G401 (cell line): ENCODE results near the gene RNF169. TPM values are rescaled to one million over a fixed set of nuclear protein-coding genes. Genes with fewer than 3 reads are reported as not detected.
"Not testable (repeated sequence)": the region's sequence is repeated elsewhere in the genome, so short reads cannot be mapped to it uniquely, and the experiment has no call there.

Source experiments
- DNase-seq: peaks from one replicate; pipeline ENCODE4 v3.0.0-alpha.2; 2015; ENCODE audit warnings: low spot score
- in situ Hi-C: cut with HindIII; loops from 2 replicates; pipeline ENCODE4 v1.10.0; 2016; ENCODE audit warnings: low sequenced_read_pairs, mixed read lengths
- total RNA-seq: library from RNA; depleted of rRNA; stranded (reverse); fragments of >200 nt; shearing (Covaris generic); gene quantifications from 2 replicates; pipeline ENCODE4 v1.2.3, GENCODE V29; 2014

RNF169 gene
- total RNA-seq, 1 experiment from 2014 or later = 10.9 TPM

GRCh38 chr11:74806267-74806666 lies 57.6 kb downstream of the RNF169 start:
- in situ Hi-C loops = no loop called here
- DNase-seq = no peak

GRCh38 chr11:74809801-74810200 lies 61.2 kb downstream of the RNF169 start:
- in situ Hi-C loops = no loop called here
- DNase-seq = no peak

GRCh38 chr11:74815966-74816365 lies 67.3 kb downstream of the RNF169 start:
- in situ Hi-C loops = no loop called here
- no peak for DNase-seq

GRCh38 chr11:74816664-74817063 lies 68.0 kb downstream of the RNF169 start:
- no peak for DNase-seq
- in situ Hi-C loops = no loop called here

- in situ Hi-C loops = no loop called here
- no peak for DNase-seq
These were observed 69.8 kb downstream of the RNF169 start for GRCh38 chr11:74818283-74818946.

GRCh38 chr11:74819400-74819799 lies 70.8 kb downstream of the RNF169 start:
- no peak for DNase-seq
- in situ Hi-C loops = no loop called here

GRCh38 chr11:74820763-74821162 lies 72.1 kb downstream of the RNF169 start:
- in situ Hi-C loops = no loop called here
- no peak for DNase-seq

GRCh38 chr11:74822170-74822569 lies 73.5 kb downstream of the RNF169 start:
- in situ Hi-C loops = no loop called here
- DNase-seq = peak; percentile 82

- in situ Hi-C loops = no loop called here
These were observed 75.8 kb downstream of the RNF169 start for GRCh38 chr11:74824285-74824982.

GRCh38 chr11:74825596-74825995 lies 76.9 kb downstream of the RNF169 start:
- in situ Hi-C loops, DNase-seq: not testable (repeated sequence)

More at GRCh38 chr11:74824285-74824982, 75.8 kb downstream of the RNF169 start:
- no peak for DNase-seq

- in situ Hi-C loops = no loop called here
- DNase-seq = no peak
These were observed 78.3 kb downstream of the RNF169 start for GRCh38 chr11:74826901-74827300.

- in situ Hi-C loops = no loop called here
- DNase-seq = no peak
These were observed 88.5 kb downstream of the RNF169 start for GRCh38 chr11:74837191-74837590.

GRCh38 chr11:74838188-74838587 lies 89.5 kb downstream of the RNF169 start:
- no peak for DNase-seq

GRCh38 chr11:74839446-74839845 lies 90.8 kb downstream of the RNF169 start:
- in situ Hi-C loops = no loop called here

More at GRCh38 chr11:74838188-74838587, 89.5 kb downstream of the RNF169 start:
- in situ Hi-C loops = no loop called here

GRCh38 chr11:74839971-74840370 lies 91.3 kb downstream of the RNF169 start:
- DNase-seq = no peak
- in situ Hi-C loops = no loop called here

More at GRCh38 chr11:74839446-74839845, 90.8 kb downstream of the RNF169 start:
- no peak for DNase-seq

GRCh38 chr11:74840486-74840885 lies 91.8 kb downstream of the RNF169 start:
- no peak for DNase-seq
- in situ Hi-C loops = no loop called here

- in situ Hi-C loops = no loop called here
- DNase-seq = no peak
These were observed 94.3 kb downstream of the RNF169 start for GRCh38 chr11:74842967-74843366.

GRCh38 chr11:74844072-74844471 lies 95.4 kb downstream of the RNF169 start:
- DNase-seq = no peak
- in situ Hi-C loops = no loop called here

- in situ Hi-C loops = no loop called here
- DNase-seq = no peak
These were observed 96.2 kb downstream of the RNF169 start for GRCh38 chr11:74844865-74845264.

- in situ Hi-C loops = no loop called here
- DNase-seq = no peak
These were observed 97.4 kb downstream of the RNF169 start for GRCh38 chr11:74845978-74846517.
